SK-N-MC (cell line): ENCODE data around the gene SMAP1.

Source experiments
- DNase-seq: peaks from one replicate; pipeline ENCODE4 v3.0.0-alpha.2; 2011; ENCODE audit warnings: low read depth, low spot score
- H3K27ac ChIP-seq: fragments of 200-600 bp; sonication (generic); 2 replicates; pipeline ENCODE4 v1.5.1; 2016; ENCODE audit warnings: mixed run types
- H3K36me3 ChIP-seq: fragments of 200-600 bp; sonication (generic); 2 replicates; pipeline ENCODE4 v1.6.1; 2017; ENCODE audit warnings: antibody characterized with exemption, low read length, mixed read lengths; ENCODE audit not compliant: insufficient read depth
- H3K4me3 ChIP-seq: fragments of 200-600 bp; sonication (generic); 2 replicates; pipeline ENCODE4 v1.5.1; 2016
- H3K9ac ChIP-seq: fragments of 200-600 bp; sonication (generic); 2 replicates; pipeline ENCODE4 v1.8.0; 2017; ENCODE audit warnings: mixed run types, mixed read lengths; ENCODE audit not compliant: insufficient read length
- H3K9me3 ChIP-seq: fragments of 200-600 bp; sonication (generic); 2 replicates; pipeline ENCODE4 v1.6.1; 2017; ENCODE audit warnings: low read depth, mild to moderate bottlenecking, antibody characterized with exemption, low read length, moderate library complexity, mixed read lengths
- EZH2 ChIP-seq: fragments of 200-600 bp; sonication (generic); IDR thresholded peaks from one replicate; pipeline ENCODE4 v1.6.1; 2017; ENCODE audit warnings: antibody characterized with exemption
- FOXP2 ChIP-seq: optimal IDR thresholded peaks from 2 replicates; pipeline ENCODE3; 2011; ENCODE audit warnings: mild to moderate bottlenecking, moderate library complexity; ENCODE audit not compliant: insufficient read depth; ENCODE audit errors: extremely low read length, control extremely low read depth
- POLR2AphosphoS5 ChIP-seq: IDR thresholded peaks from 2 replicates; pipeline ENCODE4 v1.6.1; 2012; ENCODE audit warnings: mild to moderate bottlenecking, low read depth, low read length, borderline replicate concordance

SMAP1 gene

GRCh38 chr6:70849348-70850069 lies 181.8 kb downstream of the SMAP1 start:
- no peak overlapping the region for H3K9ac ChIP-seq
- H3K4me3 ChIP-seq = no peak overlapping the region
- no peak overlapping the region for H3K27ac ChIP-seq
- no peak for TF ChIP-seq POLR2AphosphoS5
- no peaks in the 10 kb centered on the region for H3K9me3 ChIP-seq
- DNase-seq = no peak
- H3K36me3 ChIP-seq = no peaks in the 10 kb centered on the region

- no peaks in the 10 kb centered on the region for H3K9me3 ChIP-seq
- DNase-seq = no peak
- TF ChIP-seq EZH2 = no peak
- TF ChIP-seq FOXP2 = no peak
- TF ChIP-seq POLR2AphosphoS5 = no peak
- no peak overlapping the region for H3K9ac ChIP-seq
- no peaks in the 10 kb centered on the region for H3K36me3 ChIP-seq
- H3K4me3 ChIP-seq = no peak overlapping the region
- H3K27ac ChIP-seq = no peak overlapping the region
Observed at GRCh38 chr6:70852667-70853246, 185.1 kb downstream of the SMAP1 start.

GRCh38 chr6:70857387-70858077 lies 189.8 kb downstream of the SMAP1 start:
- DNase-seq = no peak
- Histone ChIP-seq H3K9ac (no peak overlapping the region), H3K36me3 (peaks cover 3% of the 10 kb centered on the region; the same call in 1 of the 2 replicates), H3K4me3 (no peak overlapping the region), H3K27ac (no peak overlapping the region), H3K9me3 (no peaks in the 10 kb centered on the region)
- TF ChIP-seq EZH2 = no peak

- DNase-seq = no peak
- H3K4me3 ChIP-seq = no peak overlapping the region
- no peak overlapping the region for H3K27ac ChIP-seq
- peaks cover 3% of the 10 kb centered on the region; the same call in 1 of the 2 replicates for H3K36me3 ChIP-seq
- no peak overlapping the region for H3K9ac ChIP-seq
- no peaks in the 10 kb centered on the region for H3K9me3 ChIP-seq
- no peak for TF ChIP-seq FOXP2
- no peak for TF ChIP-seq EZH2
- no peak for TF ChIP-seq POLR2AphosphoS5
Observed at GRCh38 chr6:70860045-70860444, 192.4 kb downstream of the SMAP1 start.

- Histone ChIP-seq H3K9me3 (no peaks in the 10 kb centered on the region), H3K27ac (no peak overlapping the region), H3K4me3 (no peak overlapping the region), H3K9ac (no peak overlapping the region), H3K36me3 (peaks cover 3% of the 10 kb centered on the region; the same call in 1 of the 2 replicates)
- TF ChIP-seq POLR2AphosphoS5 (no peak), EZH2 (no peak), FOXP2 (no peak)
- DNase-seq = no peak
Observed at GRCh38 chr6:70860920-70861319, 193.2 kb downstream of the SMAP1 start.

- no peaks in the 10 kb centered on the region for H3K9me3 ChIP-seq
- no peak overlapping the region for H3K9ac ChIP-seq
- H3K36me3 ChIP-seq = peaks cover 3% of the 10 kb centered on the region; the same call in 1 of the 2 replicates
- no peak for DNase-seq
- no peak for TF ChIP-seq EZH2
- TF ChIP-seq POLR2AphosphoS5 = no peak
- TF ChIP-seq FOXP2 = no peak
- no peak overlapping the region for H3K4me3 ChIP-seq
- H3K27ac ChIP-seq = no peak overlapping the region
Observed at GRCh38 chr6:70863343-70863742, 195.7 kb downstream of the SMAP1 start.

- Histone ChIP-seq H3K36me3 (peaks cover 3% of the 10 kb centered on the region; the same call in 1 of the 2 replicates), H3K9me3 (no peaks in the 10 kb centered on the region), H3K27ac (no peak overlapping the region), H3K4me3 (no peak overlapping the region), H3K9ac (no peak overlapping the region)
- TF ChIP-seq EZH2 (no peak), POLR2AphosphoS5 (no peak), FOXP2 (no peak)
- DNase-seq = no peak
Observed at GRCh38 chr6:70864401-70864800, 196.7 kb downstream of the SMAP1 start.

- H3K4me3 ChIP-seq = no peak overlapping the region
- no peak overlapping the region for H3K27ac ChIP-seq
- no peak for DNase-seq
- no peaks in the 10 kb centered on the region for H3K36me3 ChIP-seq
- TF ChIP-seq POLR2AphosphoS5 (no peak), EZH2 (no peak), FOXP2 (no peak)
- H3K9me3 ChIP-seq = peaks cover 7% of the 10 kb centered on the region; the same call in 1 of the 2 replicates
- no peak overlapping the region for H3K9ac ChIP-seq
Observed at GRCh38 chr6:70872469-70872868, 204.8 kb downstream of the SMAP1 start.
